TTC549 (cell line): ENCODE data around the gene PRIMA1.

Experiments used
- FAIRE-seq: peaks from 2 replicates; lab custom pipeline; 2012; peaks lifted over from hg19 to GRCh38; lab: Jason Lieb, UNC

PRIMA1 gene

DNA sequence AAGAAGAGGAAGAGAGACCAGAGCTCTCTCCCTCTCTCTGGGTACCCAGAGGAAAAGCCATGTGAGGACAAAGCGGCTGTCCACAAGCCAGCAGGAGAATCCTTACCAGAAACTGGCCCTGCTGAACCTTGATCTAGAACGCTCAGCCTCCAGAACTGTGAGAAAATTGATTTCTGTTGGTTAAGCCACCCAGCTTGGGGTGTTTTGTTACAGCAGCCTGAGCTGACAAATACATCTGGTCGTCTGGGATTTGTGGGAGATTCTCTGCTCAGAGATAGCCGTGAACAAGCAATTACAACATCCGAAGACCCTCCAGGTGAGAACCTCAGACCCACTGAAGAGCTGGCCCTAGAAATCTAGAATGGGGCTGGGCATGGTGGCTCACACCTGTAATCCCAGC is 6.5 kb upstream of the PRIMA1 start:
- no peak for FAIRE-seq

GRCh38 chr14:93793555-93794324 is 5.5 kb upstream of the PRIMA1 start:
- no peak for FAIRE-seq

DNA sequence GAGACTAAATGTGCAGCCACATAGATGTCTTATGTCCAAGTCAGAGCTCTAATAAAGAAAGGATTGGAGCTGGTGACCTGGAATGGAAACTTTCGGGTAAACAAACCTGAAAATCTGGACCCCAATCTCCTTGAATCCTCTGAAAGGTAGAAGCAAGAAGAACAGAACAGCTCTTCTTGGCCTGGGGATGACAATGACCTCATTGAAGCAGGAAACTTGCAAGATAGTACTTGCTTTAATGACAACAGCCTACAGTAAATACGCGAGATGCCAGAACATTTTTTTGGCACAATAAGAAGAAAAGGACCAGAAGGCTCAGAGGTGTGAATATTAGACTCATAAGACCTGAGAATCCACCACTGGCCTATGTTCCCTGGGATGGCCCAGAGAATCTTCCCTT is 4.1 kb upstream of the PRIMA1 start:
- FAIRE-seq: no peak

DNA sequence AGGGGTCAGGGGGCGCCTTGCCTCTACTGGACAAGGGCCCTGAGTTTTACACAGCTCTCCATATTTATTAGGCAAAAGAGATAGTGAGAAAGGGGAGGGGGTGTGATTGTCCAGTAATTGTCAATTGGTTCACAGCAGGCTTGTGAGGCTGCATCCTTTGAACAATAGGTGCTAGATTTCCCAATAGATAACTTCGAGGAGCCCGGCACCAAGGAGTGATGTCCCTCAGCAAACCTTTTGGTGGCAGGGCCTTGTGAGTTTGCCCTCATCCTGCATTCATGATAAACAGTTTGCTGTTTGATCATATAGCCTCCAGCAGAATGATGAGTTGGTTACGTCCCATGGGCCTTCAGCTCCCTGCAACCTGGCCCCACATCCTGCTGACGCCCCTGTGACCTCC is 2.7 kb upstream of the PRIMA1 start:
- no peak for FAIRE-seq

DNA sequence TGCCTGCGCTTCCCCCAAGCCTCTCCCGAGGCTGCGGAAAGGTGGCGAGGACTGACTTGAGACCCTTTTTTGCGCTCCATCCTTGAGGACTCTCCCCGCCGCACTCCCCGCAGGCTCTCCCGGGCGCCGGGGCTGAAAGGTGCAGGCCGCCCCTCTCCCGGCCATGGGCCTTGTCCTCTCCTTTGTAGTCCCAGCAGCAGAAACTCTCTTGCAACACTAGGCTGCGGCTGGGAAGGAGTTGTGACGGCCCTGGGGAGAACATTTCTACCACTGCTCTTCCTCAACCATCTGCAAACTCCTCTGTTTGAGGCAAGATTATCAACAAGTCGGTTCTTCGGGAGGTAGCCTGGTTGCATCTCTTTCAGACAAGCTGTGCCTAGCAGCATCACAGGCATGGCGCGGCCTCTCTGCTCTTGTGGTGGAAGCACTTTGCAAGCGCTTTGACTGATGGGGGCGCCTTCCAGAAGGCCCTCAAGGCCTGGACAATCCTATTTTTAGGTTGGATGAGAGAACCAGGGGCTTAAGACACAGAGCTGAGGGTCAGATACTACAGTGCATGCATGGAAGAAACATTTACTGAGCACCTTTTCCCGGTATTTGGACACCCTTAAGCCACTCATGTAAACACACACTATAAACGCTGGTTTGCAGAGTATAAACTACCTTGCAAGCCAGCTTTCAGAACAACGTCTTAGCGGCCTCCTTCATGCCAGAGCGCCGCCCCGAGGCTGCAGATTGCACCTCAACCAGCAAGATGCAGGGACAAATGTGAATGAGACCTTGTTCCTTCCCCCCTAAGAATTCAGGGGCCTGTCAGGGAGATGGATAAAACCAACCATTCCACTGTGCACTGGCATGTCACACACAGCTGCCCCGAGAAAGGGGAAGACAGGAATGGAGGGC is 1.2 kb upstream of the PRIMA1 start:
- no peak for FAIRE-seq

DNA sequence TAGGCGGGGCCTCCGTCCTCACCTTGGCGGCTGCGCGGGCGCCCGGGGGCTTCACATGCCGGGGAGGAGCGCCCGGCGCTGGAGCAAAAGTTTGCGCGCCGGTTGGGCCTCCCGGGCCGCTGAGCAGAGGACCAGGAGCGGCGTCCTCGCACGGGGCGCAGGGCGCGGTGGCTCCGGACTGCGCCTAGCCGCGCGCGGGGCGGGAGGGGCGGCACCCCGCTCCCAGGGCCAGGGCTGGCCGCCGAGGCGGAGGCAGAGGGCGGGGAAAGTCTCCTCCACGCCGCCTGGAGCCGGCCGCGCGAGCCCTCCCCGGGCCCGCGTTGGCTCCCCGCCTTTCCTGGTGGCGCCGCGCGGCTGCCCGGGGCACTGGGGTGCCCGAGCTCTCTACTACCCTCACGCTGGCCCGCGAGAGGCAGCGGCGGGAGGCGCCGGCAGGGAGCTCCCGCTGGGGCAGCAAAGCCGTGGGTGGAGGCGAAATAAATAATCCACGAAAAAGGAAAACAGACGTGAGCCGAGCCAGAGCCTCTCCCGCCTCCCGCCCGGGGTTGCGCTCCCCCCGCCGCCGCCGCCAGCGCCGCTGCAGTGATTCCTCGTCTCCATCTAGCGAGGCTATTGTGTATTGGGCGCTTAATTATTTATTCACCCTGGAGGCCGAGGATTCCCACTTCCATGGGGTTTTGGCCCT is 400 bp upstream of the PRIMA1 start:
- no peak for FAIRE-seq

- FAIRE-seq: no peak
Measured at GRCh38 chr14:93787465-93788292, 606 bp downstream of the PRIMA1 start.

GRCh38 chr14:93785423-93785822 is 2.9 kb downstream of the PRIMA1 start:
- no peak for FAIRE-seq

- no peak for FAIRE-seq
Measured at GRCh38 chr14:93784878-93785277, 3.4 kb downstream of the PRIMA1 start.

DNA sequence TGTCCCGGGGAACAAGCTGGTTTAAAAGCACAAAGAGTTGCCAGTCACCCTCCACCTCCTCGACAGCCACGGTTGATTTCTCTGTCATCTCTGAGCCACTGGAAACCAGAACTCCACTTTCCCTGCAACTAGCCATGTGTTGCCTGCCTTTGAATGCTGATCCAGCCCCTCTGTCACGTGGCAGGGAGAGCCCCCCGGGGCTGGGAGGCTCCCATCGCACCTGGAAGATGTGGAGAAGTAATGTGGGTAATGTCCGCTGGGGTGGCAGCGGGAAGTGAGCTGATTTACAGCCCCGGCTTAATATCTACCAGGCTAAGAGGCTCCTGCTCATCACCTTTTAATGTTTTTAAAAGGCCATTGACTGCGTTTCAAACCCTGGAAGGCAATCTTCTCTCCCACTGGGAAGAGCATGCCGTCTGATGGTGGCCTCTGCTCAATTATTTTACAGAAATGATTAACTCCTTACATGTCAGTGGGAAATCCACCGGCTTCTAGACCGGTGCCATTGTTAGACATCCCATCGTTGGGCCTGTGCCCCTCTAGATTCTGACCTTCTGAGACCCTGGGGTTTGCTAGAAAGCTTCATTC is 7.4 kb downstream of the PRIMA1 start:
- no peak for FAIRE-seq

- FAIRE-seq: no peak
Measured at GRCh38 chr14:93778856-93779629, 9.2 kb downstream of the PRIMA1 start.

GRCh38 chr14:93778453-93778852 is 9.8 kb downstream of the PRIMA1 start:
- FAIRE-seq: no peak

DNA sequence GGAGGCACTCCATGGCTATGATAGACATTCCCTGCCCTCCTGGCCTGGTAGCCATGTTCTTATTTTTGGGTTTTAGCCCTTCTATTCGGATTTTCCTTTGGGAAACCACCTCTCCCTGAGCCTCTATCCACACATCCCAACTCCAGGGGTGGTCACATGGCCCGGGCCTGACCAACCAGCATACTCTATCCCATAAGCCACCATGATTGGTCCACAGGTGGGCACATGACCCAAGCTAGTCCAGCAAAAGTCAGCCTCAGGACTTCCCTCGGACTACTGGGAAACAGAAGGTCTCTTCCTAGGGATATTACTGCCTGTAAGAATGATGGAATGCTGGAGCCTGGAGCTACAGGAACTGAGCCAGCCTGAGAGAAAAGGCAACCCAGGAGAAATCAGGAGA is 12.5 kb downstream of the PRIMA1 start:
- FAIRE-seq: no peak

GRCh38 chr14:93775158-93775557 is 13.1 kb downstream of the PRIMA1 start:
- no peak for FAIRE-seq

DNA sequence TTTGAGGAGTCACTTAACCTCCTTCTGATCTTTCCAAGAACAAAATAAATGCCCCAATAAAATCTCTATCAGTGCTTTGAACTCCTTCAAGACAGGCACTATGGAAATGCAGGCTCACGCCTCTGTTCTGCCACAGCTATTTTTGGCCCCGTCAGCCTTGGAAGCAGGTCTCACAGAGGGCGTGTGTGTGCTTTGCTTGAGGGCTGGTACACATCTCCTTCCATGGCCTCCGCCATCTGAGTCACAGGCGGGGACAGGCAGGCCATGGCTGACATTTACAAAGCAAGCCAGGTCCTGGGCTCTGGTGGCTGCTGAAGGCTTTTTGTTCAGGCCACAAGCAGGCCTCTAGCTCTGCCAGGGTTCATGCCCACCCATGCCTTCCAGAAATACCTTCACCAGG is 16.0 kb downstream of the PRIMA1 start:
- FAIRE-seq: no peak

GRCh38 chr14:93765970-93766369 is 22.3 kb downstream of the PRIMA1 start:
- no peak for FAIRE-seq

DNA sequence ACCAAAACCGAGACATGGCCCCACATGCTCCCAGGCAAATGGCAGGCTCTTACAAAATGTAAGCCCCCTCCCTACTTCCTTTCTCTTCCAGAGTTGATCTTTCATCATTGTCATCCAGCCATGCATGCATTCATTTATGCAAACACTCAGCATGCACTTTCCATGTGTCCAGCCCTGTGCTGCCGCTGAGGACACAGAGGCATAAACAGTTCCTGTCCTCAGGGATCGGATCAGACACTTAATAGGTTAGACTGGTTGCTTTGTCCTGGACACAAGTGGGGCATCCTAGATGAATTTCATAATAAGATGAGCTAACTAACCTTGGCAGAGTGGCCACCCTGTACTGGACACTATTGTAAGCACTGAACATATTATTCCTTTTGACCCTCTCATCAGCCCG is 23.1 kb downstream of the PRIMA1 start:
- FAIRE-seq: no peak

- no peak for FAIRE-seq
Measured at GRCh38 chr14:93764211-93764659, 24.1 kb downstream of the PRIMA1 start.

- FAIRE-seq: no peak
Measured at GRCh38 chr14:93759719-93760307, 28.5 kb downstream of the PRIMA1 start.

DNA sequence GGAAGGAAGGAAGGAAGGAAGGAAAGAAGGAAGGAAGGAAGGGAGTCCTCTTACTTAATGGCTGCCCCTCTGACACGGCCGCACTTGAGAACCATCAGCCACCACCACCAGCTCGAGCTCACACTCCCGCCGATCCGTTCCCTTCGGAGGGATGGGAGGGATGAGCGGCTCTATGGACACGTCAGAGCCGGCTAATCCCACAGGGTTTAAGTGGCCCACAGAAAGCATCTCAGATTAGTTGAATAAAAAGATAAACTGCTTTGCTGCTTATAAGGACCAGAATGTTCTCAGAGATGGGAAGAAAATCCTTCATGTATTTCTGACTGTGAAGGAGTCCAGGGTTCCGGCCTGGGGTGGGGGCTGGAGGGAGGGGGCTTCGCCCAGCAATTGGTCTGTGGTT is 31.1 kb downstream of the PRIMA1 start:
- FAIRE-seq: no peak
